Measurements from ENCODE around the gene PLEKHG5.

DNA sequence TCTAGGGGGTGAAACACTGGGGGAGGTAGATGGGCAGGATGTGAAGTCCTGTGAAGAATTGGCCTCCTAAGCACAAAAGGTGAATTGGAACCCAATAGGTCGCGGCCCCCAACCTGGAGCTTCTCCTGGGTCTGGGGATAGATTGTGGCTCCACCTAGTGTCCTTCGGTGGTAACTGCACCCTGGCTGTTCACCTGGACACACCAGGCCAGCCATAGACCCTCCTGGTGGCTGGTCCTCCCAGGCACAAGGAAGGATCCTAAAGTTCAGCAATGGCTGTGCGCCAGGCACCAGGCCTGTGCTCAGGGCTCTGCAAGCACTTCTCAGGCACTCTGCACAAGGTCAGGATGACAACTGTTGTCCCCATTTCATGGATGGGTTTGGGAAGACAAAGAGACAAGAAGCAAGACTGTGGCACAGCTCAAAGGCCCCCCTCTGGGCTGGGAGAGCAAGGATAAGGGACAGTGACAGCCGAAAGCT is 53.4 kb downstream of the PLEKHG5 start:
- TF ChIP-seq POLR2AphosphoS5 (IDR thresholded peaks at IDR 0.05) (no peak), POLR2A (IDR thresholded peaks at IDR 0.05; ENCODE audit: low read depth) (no peak), EP300 (IDR thresholded peaks at IDR 0.05) (no peak)
- TF ChIP-seq, protein P1, sequence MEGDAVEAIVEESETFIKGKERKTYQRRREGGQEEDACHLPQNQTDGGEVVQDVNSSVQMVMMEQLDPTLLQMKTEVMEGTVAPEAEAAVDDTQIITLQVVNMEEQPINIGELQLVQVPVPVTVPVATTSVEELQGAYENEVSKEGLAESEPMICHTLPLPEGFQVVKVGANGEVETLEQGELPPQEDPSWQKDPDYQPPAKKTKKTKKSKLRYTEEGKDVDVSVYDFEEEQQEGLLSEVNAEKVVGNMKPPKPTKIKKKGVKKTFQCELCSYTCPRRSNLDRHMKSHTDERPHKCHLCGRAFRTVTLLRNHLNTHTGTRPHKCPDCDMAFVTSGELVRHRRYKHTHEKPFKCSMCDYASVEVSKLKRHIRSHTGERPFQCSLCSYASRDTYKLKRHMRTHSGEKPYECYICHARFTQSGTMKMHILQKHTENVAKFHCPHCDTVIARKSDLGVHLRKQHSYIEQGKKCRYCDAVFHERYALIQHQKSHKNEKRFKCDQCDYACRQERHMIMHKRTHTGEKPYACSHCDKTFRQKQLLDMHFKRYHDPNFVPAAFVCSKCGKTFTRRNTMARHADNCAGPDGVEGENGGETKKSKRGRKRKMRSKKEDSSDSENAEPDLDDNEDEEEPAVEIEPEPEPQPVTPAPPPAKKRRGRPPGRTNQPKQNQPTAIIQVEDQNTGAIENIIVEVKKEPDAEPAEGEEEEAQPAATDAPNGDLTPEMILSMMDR (IDR thresholded peaks at IDR 0.05): peak; percentile 75 to 96 (median 84)
